ENCODE results near the gene PPP1R12A. TPM values are rescaled to one million over a fixed set of nuclear protein-coding genes. Genes with fewer than 3 reads are reported as not detected.
"Not testable (repeated sequence)": the region's sequence is repeated elsewhere in the genome, so short reads cannot be mapped to it uniquely, and the experiment has no call there.

The PPP1R12A gene
- total RNA-seq, 1 experiment from 2014 or later: 52.0 TPM

DNA sequence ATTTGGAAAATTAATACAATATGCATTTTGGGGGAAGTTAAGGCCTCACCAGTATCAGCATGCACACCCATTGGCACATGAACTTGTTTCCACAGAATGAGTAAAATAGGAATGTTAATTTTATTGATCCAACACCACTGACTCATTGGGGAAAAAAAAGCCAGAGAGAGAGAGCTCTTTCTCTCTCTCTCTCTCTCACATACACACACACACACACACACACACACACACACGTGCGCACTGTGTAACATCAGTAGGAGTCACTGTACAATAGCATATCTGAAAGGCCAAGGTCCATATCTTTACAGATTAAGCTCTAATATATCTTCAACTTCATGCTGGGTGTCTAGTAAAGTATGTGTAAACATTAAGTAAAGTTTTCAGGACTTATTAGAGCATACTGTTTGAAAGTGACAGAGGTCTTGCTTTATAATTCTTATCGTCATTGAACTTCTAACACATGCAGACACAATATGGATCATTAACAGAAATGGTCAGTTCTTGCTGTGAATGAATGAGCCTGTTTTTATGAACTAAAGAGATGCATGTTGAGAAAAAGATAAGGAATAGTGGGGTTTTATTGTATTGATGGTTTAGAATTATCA is 43.1 kb upstream of the PPP1R12A start:
- BruUV-seq (replicated peaks); H3K27ac ChIP-seq (ENCODE audit: low read depth, low read length): not testable (repeated sequence)

DNA sequence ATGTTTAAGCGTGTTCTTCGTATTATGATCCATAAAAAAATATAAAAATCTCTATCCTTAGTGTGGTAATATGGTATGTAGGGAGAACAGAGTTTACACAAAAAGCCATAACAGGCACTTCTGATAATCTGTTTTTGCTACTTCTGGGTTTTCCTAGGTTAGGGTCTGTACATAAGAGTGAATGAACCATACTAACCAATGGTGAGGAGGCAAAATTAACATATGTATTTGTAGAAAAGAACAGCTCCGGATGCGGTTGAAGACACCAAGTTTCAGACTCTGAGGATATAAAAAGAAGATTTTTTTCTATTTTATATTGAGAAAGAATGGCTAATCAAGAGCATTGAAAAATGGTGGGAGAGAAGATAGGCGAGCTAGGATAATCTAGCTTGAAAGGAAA is 40.2 kb upstream of the PPP1R12A start:
- POLR2A ChIA-PET: no interaction called here
- no peaks in the 10 kb centered on the region for H3K79me2 ChIP-seq (ENCODE audit: insufficient read depth, low read length)
- BruUV-seq (replicated peaks): no TSS peak
- intact Hi-C loops (cut with micrococcal nuclease): no loop called here
- no peak overlapping the region for H3K27ac ChIP-seq (ENCODE audit: low read depth, low read length)
- H3K9me2 ChIP-seq (ENCODE audit: insufficient read depth): no peaks in the 10 kb centered on the region
- CTCF ChIA-PET: no interaction called here
- no peak overlapping the region for H3K9ac ChIP-seq (ENCODE audit: low read length)
- DNase-seq (ENCODE audit: low read depth, low spot score) (no peak), ATAC-seq (no peak)
- RAD21 ChIA-PET (ENCODE audit: low non-redundant PET in 1 of 2, low total read pairs in 2 of 2, uncharacterized antibody in 2 of 2, unreplicated experiment in 2 of 2): no interaction called here
- H3K9me3 ChIP-seq (ENCODE audit: control insufficient read depth in 1 of 2, insufficient read depth in 1 of 2, low read depth in 1 of 2, low read length in 2 of 2): no peaks in the 10 kb centered on the region
- H4K20me1 ChIP-seq (ENCODE audit: insufficient read depth): no peaks in the 10 kb centered on the region
- TF ChIP-seq POLR2A (IDR thresholded peaks at IDR 0.05; ENCODE audit: borderline replicate concordance, extremely low read depth, insufficient read depth, insufficient read length) (no peak), EZH2phosphoT487 (IDR thresholded peaks at IDR 0.05; ENCODE audit: borderline replicate concordance) (no peak)
- H3K4me2 ChIP-seq (ENCODE audit: low read length): no peak overlapping the region
- no peaks in the 10 kb centered on the region for H3K36me3 ChIP-seq (ENCODE audit: control insufficient read depth in 1 of 2, insufficient read depth in 2 of 2, low read length in 2 of 2)
- no peak overlapping the region for H3K4me3 ChIP-seq (replicated peaks in 1 of 2; ENCODE audit: low read depth in 1 of 2, low read length in 2 of 2)
- no peaks in the 10 kb centered on the region for H3K27me3 ChIP-seq (ENCODE audit: insufficient read depth, low read length)
- H2AFZ ChIP-seq (ENCODE audit: low read depth, low read length, poor library complexity, severe bottlenecking): no peak overlapping the region
- H3K4me1 ChIP-seq (ENCODE audit: control insufficient read depth in 1 of 2, insufficient read depth in 2 of 2, low read length in 2 of 2): no peaks in the 10 kb centered on the region

More for the DNA sequence above, 43.1 kb upstream of the PPP1R12A start:
- 0 out of 2 replicates have a peak, but pooled peaks have one; percentile 32 for ATAC-seq
- POLR2A ChIA-PET; RAD21 ChIA-PET (ENCODE audit: low non-redundant PET in 1 of 2, low total read pairs in 2 of 2, uncharacterized antibody in 2 of 2, unreplicated experiment in 2 of 2); DNase-seq (ENCODE audit: low read depth, low spot score); H3K27me3 ChIP-seq (ENCODE audit: insufficient read depth, low read length); H3K9ac ChIP-seq (ENCODE audit: low read length); H4K20me1 ChIP-seq (ENCODE audit: insufficient read depth); intact Hi-C loops (cut with micrococcal nuclease); CTCF ChIA-PET; H2AFZ ChIP-seq (ENCODE audit: low read depth, low read length, poor library complexity, severe bottlenecking); H3K9me2 ChIP-seq (ENCODE audit: insufficient read depth); H3K9me3 ChIP-seq (ENCODE audit: control insufficient read depth in 1 of 2, insufficient read depth in 1 of 2, low read depth in 1 of 2, low read length in 2 of 2); H3K36me3 ChIP-seq (ENCODE audit: control insufficient read depth in 1 of 2, insufficient read depth in 2 of 2, low read length in 2 of 2); H3K4me3 ChIP-seq (replicated peaks in 1 of 2; ENCODE audit: low read depth in 1 of 2, low read length in 2 of 2); H3K4me1 ChIP-seq (ENCODE audit: control insufficient read depth in 1 of 2, insufficient read depth in 2 of 2, low read length in 2 of 2); H3K4me2 ChIP-seq (ENCODE audit: low read length); H3K79me2 ChIP-seq (ENCODE audit: insufficient read depth, low read length): not testable (repeated sequence)
- 0 out of 2 replicates have a peak, but pooled peaks have one; percentile 10 for TF ChIP-seq FOSL1 (IDR thresholded peaks at IDR 0.05; ENCODE audit: low read depth)
